HepG2 (cell line): ENCODE measurements around the gene CHRD. TPM values are rescaled to one million over a fixed set of nuclear protein-coding genes. Genes with fewer than 3 reads are reported as not detected.

Experiments used
- ATAC-seq: fragments of 200-7000 bp; cut with Tn5 transposase; 3 replicates; pipeline ENCODE4 v1.9.1; 2020; ENCODE audit warnings: mild to moderate bottlenecking, moderate library complexity
- BruUV-seq: library from RNA; stranded (reverse); fragments of 400-500 nt; replicated peaks from 2 replicates; lab custom pipeline; 2021; lab: Mats Ljungman, UMichigan
- CTCF ChIA-PET: fragments of 300-600 bp; formaldehyde crosslinking; extraction: SDS; loops from one replicate; lab custom pipeline; 2021; ENCODE audit warnings: low total read pairs, inconsistent platforms, low intra/inter-chr PET ratio; lab: Yijun Ruan, JAX
- POLR2A ChIA-PET: fragments of 350-600 bp; sonication (Branson Sonifier 250); formaldehyde crosslinking; loops from one replicate; lab custom pipeline; 2020; ENCODE audit warnings: antibody characterized with exemption, inconsistent platforms; lab: Yijun Ruan, JAX
- DNase-seq: peaks from one replicate; pipeline ENCODE4 v3.0.0-alpha.2; 2015; ENCODE audit warnings: low spot score
- FAIRE-seq: peaks from 3 replicates; lab custom pipeline; 2011; peaks lifted over from hg19 to GRCh38; lab: Jason Lieb, UNC
- H2AFZ ChIP-seq: one replicate; pipeline ENCODE4 v1.6.1; 2011; ENCODE audit warnings: low read length, inconsistent platforms
- H3K27ac ChIP-seq: fragments of 300-600 bp; 3 replicates; pipeline ENCODE4 v1.8.0; 2011; ENCODE audit warnings: mixed run types, mild to moderate bottlenecking, mixed read lengths, low read length, inconsistent platforms; ENCODE audit not compliant: insufficient read depth; ENCODE audit errors: extremely low read length
- H3K27me3 ChIP-seq, 2 experiments: fragments of 200-600 bp in 1 of 2; 2 replicates in 1 of 2; 3 replicates in 1 of 2; pipeline versions ENCODE4 v1.6.0 to v1.8.0; 2011; ENCODE audit warnings: low read length in 2 of 2, mild to moderate bottlenecking in 2 of 2, moderate library complexity in 2 of 2, inconsistent platforms in 1 of 2; ENCODE audit not compliant: insufficient read depth in 2 of 2, control insufficient read depth in 1 of 2
- H3K36me3 ChIP-seq, 2 experiments: fragments of 200-600 bp in 1 of 2; replicated peaks in 1 of 2; 2 replicates in 1 of 2; 3 replicates in 1 of 2; pipeline versions ENCODE4 v1.5.1 to v1.8.0; 2011; ENCODE audit warnings: low read length in 2 of 2, inconsistent platforms in 1 of 2; ENCODE audit not compliant: insufficient read depth in 2 of 2, control insufficient read depth in 1 of 2
- H3K4me1 ChIP-seq: 2 replicates; pipeline ENCODE4 v1.5.1; 2012; ENCODE audit warnings: low read length, inconsistent platforms; ENCODE audit not compliant: insufficient read depth
- H3K4me2 ChIP-seq: 2 replicates; pipeline ENCODE4 v1.6.0; 2011; ENCODE audit warnings: low read depth, low read length, inconsistent platforms
- H3K4me3 ChIP-seq, 3 experiments: fragments of 200-600 bp in 1 of 3; sonication (generic), shearing (Covaris generic) in 1 of 3; replicated peaks in 1 of 3; 2 replicates each; pipeline ENCODE4 v1.5.1; 2011 to 2016; ENCODE audit warnings: low read length in 3 of 3, inconsistent platforms in 2 of 3, low read depth in 2 of 3, mild to moderate bottlenecking in 2 of 3, control low read depth in 1 of 3, mixed read lengths in 1 of 3; ENCODE audit not compliant: insufficient read depth in 1 of 3
- H3K79me2 ChIP-seq: one replicate; pipeline ENCODE4 v1.6.1; 2011; ENCODE audit warnings: low read length, inconsistent platforms; ENCODE audit not compliant: insufficient read depth
- H3K9ac ChIP-seq: 2 replicates; pipeline ENCODE4 v1.6.0; 2011; ENCODE audit warnings: mild to moderate bottlenecking, low read depth, low read length, inconsistent platforms; ENCODE audit not compliant: insufficient read depth
- H3K9me3 ChIP-seq: 2 replicates; pipeline ENCODE4 v1.5.1; 2012; ENCODE audit warnings: mild to moderate bottlenecking, low read length
- H4K20me1 ChIP-seq: 2 replicates; pipeline ENCODE4 v1.6.0; 2011; ENCODE audit warnings: inconsistent platforms, mild to moderate bottlenecking, low read length, moderate library complexity; ENCODE audit not compliant: insufficient read depth
- DPF2 ChIP-seq: sonication (generic); formaldehyde crosslinking; IDR thresholded peaks from 2 replicates; pipeline ENCODE4 v1.4.0; 2020; ENCODE audit warnings: mild to moderate bottlenecking, low read depth, missing genetic modification reagents, borderline replicate concordance
- HMGA1 ChIP-seq: sonication (generic); formaldehyde crosslinking; conservative IDR thresholded peaks from 2 replicates; pipeline ENCODE4 v1.4.0; 2020; ENCODE audit warnings: missing genetic modification reagents
- ZFP37 ChIP-seq: sonication (generic); formaldehyde crosslinking; IDR thresholded peaks from 2 replicates; pipeline ENCODE4 v1.4.0; 2020; ENCODE audit warnings: missing genetic modification reagents, borderline replicate concordance
- ZNF317 ChIP-seq: sonication (generic); formaldehyde crosslinking; IDR thresholded peaks from 2 replicates; pipeline ENCODE4 v1.5.0; 2020; ENCODE audit warnings: mild to moderate bottlenecking, missing genetic modification reagents
- ZNF773 ChIP-seq: sonication (generic); formaldehyde crosslinking; IDR thresholded peaks from 2 replicates; pipeline ENCODE4 v1.4.0; 2020; ENCODE audit warnings: missing genetic modification reagents, borderline replicate concordance
- WGBS: methylation state at CpG from one replicate; pipeline ENCODE4 v1.1.6; 2017; ENCODE audit warnings: low lambda C conversion rate; 5-methylcytosine and 5-hydroxymethylcytosine counted together
- in situ Hi-C: cut with HindIII; loops from 2 replicates; pipeline ENCODE4 v1.10.0; 2017; ENCODE audit warnings: low pct_unique_long_range_greater_than_20kb; ENCODE audit not compliant: extremely low pct_ligation_motif_present
- intact Hi-C: fragments of 100-400 bp; cut with micrococcal nuclease; formaldehyde crosslinking; loops from one replicate; pipeline ENCODE4 v1.10.0; 2022; ENCODE audit not compliant: unreplicated experiment
- polyA plus RNA-seq, 8 experiments: library from polyadenylated mRNA; depleted of rRNA in 3 of 8; stranded (reverse) in 7 of 8; unstranded in 1 of 8; fragments of >200 nt; fragmentation: Illumina TruSeq in 4 of 8; extraction: Trizol in 4 of 8; gene quantifications; 2 replicates each; pipeline versions ENCODE4 v1.2.1 to v1.2.3, GENCODE V29; 2011 to 2016; ENCODE audit warnings: low read depth in 4 of 8, missing spikeins in 1 of 8, mixed read lengths in 1 of 8; ENCODE audit not compliant: insufficient read depth in 1 of 8
- total RNA-seq, 5 experiments: library from RNA; depleted of rRNA; stranded (reverse); fragments of >200 nt; fragmentation: Illumina TruSeq; extraction: Trizol; gene quantifications; 2 replicates each; pipeline ENCODE4 v1.2.3, GENCODE V29; 2016; ENCODE audit warnings: low read depth in 1 of 5
- TF ChIP-seq, protein P1 (sequence below): sonication (generic); formaldehyde crosslinking; IDR thresholded peaks from 2 replicates; pipeline ENCODE4 v1.8.0; 2022; ENCODE audit warnings: mild to moderate bottlenecking, missing genetic modification reagents, moderate library complexity
- TF ChIP-seq, protein P2 (sequence below): sonication (generic); formaldehyde crosslinking; IDR thresholded peaks from 2 replicates; pipeline ENCODE4 v1.5.0; 2020; ENCODE audit warnings: missing genetic modification reagents

CHRD gene
- total and polyA plus RNA-seq, 2 of the 13 experiments (the other 11 are each of a cell fraction or from before 2014, with no cell fraction given), result 22.2 to 35.2 TPM

DNA sequence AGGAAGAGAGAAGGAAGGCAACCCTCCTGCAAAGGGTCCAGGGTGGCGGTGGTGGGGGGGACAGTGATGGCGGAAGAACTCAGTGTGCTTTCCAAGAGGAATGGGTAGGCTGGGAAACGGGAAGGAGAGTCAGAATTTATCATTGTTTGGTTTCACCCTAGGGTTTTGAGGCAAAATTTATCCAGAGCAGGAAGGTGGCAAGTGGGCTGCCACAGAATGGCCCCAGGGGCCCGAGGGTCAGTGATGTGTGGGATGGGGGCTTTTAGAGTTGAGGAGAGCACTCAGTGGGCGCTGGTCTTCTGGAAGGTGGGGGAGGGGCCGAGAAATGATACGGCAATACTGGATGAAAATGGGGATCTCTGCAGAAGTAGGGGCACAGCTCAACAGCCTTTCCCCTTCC lies 41.9 kb upstream of the CHRD start:
- DNase-seq (no peak), FAIRE-seq (no peak), ATAC-seq (no peak)
- no peak overlapping the region for H3K4me2 ChIP-seq
- H3K9me3 ChIP-seq, result no peaks in the 10 kb centered on the region
- ChIA-PET CTCF (no interaction called here), POLR2A (interaction anchor here (1.4 to 1.9 kb wide), 2 partner anchors 8 to 24 kb away, joined by 6 to 10 read pairs; partner anchors contain the start of genes CLCN2 and POLR2H)
- peaks cover 17 to 32% of the 10 kb centered on the region in 2 experiments for H3K36me3 ChIP-seq
- in situ Hi-C loops (no loop called here), intact Hi-C loops (no loop called here)
- peaks cover 18% of the 10 kb centered on the region for H3K4me1 ChIP-seq
- WGBS, result 86% methylated on average over 7 of the region's 7 CpGs
- peaks cover 14% of the 10 kb centered on the region for H3K79me2 ChIP-seq
- no peak overlapping the region for H3K4me3 ChIP-seq
- BruUV-seq, result no TSS peak
- no peak overlapping the region for H3K9ac ChIP-seq
- no peak overlapping the region for H3K27ac ChIP-seq
- H3K27me3 ChIP-seq, result no peaks in the 10 kb centered on the region; a peak in 1 of 5 replicates
- TF ChIP-seq ZFP37 (CRISPR knock-in tag) (no peak), HMGA1 (no peak), ZNF773 (no peak), DPF2 (CRISPR knock-in tag) (no peak), ZNF317 (CRISPR knock-in tag) (no peak)
- TF ChIP-seq, protein P1, sequence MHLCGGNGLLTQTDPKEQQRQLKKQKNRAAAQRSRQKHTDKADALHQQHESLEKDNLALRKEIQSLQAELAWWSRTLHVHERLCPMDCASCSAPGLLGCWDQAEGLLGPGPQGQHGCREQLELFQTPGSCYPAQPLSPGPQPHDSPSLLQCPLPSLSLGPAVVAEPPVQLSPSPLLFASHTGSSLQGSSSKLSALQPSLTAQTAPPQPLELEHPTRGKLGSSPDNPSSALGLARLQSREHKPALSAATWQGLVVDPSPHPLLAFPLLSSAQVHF (CRISPR knock-in tag), result no peak
- TF ChIP-seq, protein P2, sequence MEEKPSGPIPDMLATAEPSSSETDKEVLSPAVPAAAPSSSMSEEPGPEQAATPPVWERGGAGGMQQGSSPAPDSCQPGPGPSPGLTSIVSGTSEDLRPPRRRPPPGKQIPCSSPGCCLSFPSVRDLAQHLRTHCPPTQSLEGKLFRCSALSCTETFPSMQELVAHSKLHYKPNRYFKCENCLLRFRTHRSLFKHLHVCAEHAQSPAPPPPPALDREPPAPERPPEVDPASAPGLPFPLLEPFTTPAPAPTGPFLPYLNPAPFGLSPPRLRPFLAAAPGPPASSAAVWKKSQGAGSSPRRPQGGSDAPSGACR, result no peak
- no peak overlapping the region for H2AFZ ChIP-seq
- H4K20me1 ChIP-seq, result peaks cover 19% of the 10 kb centered on the region; the same call in 1 of the 2 replicates
